Stimulated activated effector memory CD8-positive, alpha-beta T cell treated with anti-CD3 and anti-CD28 coated beads, Interleukin-12 subunit alpha, Interleukin-12 subunit beta, amount 100 ng/mL, for 72 hours (primary cell): ENCODE results near the gene CDC42EP4.
"Not testable (repeated sequence)": the region's sequence is repeated elsewhere in the genome, so short reads cannot be mapped to it uniquely, and the experiment has no call there.

Source experiments
- ATAC-seq: fragments of 150-1000 bp; cut with Tn5 transposase; 2 replicates; pipeline ENCODE4 v1.10.0; 2021
- DNase-seq, 2 donors: peaks; one replicate each; pipeline ENCODE4 v3.0.0; 2021 to 2022; ENCODE audit warnings: low spot score in 2 of 2
- H3K27ac Mint-ChIP-seq: one replicate; pipeline ENCODE4 v1.8.0; 2022; ENCODE audit warnings: mild to moderate bottlenecking, mixed read lengths
- H3K36me3 Mint-ChIP-seq: one replicate; pipeline ENCODE4 v1.8.0; 2022; ENCODE audit warnings: mild to moderate bottlenecking, mixed read lengths
- H3K4me1 Mint-ChIP-seq: one replicate; pipeline ENCODE4 v1.8.0; 2022; ENCODE audit warnings: mixed read lengths
- H3K4me3 Mint-ChIP-seq: one replicate; pipeline ENCODE4 v1.8.0; 2022; ENCODE audit warnings: mild to moderate bottlenecking, mixed read lengths
- H3K9me3 Mint-ChIP-seq: one replicate; pipeline ENCODE4 v1.8.0; 2022; ENCODE audit warnings: mixed read lengths

Gene CDC42EP4

DNA sequence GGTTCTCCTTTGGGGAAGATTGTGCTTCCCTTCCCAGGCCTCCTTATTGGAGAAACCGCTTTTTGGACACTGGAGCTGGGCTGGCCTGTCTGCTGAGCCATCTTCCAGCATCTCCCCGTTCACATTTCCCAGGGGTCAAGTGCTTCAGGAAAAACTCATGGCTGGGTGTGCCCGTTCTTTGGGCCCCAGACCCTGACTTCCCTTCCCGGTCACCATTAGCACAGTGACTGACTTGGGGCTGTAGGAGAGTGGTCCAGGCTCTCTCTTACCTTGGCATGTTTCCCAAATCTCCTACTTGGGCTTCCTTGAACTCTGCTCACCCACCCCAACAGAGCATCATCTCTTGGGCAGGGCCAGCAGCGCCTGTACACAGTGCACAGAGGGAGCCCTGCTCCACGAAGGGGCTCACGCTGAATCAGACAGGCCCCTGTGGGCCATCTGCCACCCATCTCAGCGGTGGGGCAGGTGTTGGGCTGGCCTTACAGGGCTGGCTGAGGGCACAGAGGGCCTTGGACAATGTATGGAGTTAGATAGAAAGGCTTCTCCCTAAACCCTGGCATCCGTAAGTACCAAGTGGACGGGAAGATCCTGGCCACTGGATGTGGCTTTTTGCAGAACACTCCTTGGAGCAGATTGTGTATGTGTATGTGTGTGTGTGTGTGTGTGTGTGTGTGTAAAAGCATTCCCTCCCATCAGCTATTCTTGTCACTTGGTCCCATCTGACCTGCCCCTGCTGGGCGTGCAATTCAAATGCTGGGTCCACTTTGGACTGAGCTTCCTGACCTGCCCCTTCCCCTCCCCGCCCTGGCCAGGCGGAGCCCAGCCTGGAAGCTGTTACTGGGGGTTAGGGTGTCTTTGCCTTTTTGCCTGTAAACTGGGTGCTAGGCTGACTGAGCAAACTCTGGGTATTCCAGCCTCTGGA lies 24.9 kb upstream of the CDC42EP4 start:
- no peaks in the 10 kb centered on the region for H3K36me3 Mint-ChIP-seq
- no peaks in the 10 kb centered on the region for H3K9me3 Mint-ChIP-seq
- H3K4me3 Mint-ChIP-seq, result no peak overlapping the region
- no peak overlapping the region for H3K27ac Mint-ChIP-seq
- DNase-seq, result no peak
- no peak for ATAC-seq
- no peaks in the 10 kb centered on the region for H3K4me1 Mint-ChIP-seq

DNA sequence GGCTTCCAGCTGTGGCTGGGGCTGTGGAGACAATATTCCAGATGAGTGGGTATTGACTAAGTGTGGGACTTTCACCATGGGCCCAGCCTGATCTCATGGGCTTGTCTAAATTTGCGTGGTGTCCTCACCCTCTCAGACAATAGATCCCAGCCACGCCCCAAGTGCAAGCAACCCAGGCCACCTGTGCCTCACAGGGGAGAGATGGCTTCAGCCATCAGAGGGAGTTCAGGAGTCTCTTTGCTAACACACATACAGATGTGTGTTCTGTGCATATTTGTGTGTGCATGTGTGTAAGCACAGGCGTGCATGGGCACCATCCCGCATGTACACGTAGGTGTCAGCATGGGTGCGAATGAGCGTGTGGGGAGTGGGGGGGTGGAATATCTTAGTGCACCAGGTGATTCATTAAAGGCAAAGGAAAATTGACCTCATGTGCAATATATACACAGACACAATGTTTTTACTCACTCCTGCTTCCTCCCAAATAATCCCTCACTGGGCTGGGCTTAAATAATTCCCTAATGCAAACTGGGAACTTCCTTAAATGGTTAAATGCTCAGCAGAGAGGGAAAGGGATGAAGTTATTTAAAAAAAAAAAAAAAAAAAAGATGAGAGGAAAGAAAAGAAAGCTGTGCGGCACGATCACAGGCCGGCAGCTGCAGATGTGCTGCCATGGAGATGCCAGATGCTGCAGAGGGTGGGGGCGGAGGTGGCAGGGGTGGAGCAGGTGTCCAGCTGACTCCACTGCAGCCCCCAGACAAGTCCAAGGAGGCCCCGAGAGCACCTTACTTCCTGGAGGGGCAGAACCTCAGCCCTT lies 24.0 kb upstream of the CDC42EP4 start:
- no peaks in the 10 kb centered on the region for H3K4me1 Mint-ChIP-seq
- no peaks in the 10 kb centered on the region for H3K36me3 Mint-ChIP-seq
- H3K9me3 Mint-ChIP-seq, result no peaks in the 10 kb centered on the region
- no peak for DNase-seq
- no peak overlapping the region for H3K4me3 Mint-ChIP-seq
- no peak overlapping the region for H3K27ac Mint-ChIP-seq
- ATAC-seq, result no peak

DNA sequence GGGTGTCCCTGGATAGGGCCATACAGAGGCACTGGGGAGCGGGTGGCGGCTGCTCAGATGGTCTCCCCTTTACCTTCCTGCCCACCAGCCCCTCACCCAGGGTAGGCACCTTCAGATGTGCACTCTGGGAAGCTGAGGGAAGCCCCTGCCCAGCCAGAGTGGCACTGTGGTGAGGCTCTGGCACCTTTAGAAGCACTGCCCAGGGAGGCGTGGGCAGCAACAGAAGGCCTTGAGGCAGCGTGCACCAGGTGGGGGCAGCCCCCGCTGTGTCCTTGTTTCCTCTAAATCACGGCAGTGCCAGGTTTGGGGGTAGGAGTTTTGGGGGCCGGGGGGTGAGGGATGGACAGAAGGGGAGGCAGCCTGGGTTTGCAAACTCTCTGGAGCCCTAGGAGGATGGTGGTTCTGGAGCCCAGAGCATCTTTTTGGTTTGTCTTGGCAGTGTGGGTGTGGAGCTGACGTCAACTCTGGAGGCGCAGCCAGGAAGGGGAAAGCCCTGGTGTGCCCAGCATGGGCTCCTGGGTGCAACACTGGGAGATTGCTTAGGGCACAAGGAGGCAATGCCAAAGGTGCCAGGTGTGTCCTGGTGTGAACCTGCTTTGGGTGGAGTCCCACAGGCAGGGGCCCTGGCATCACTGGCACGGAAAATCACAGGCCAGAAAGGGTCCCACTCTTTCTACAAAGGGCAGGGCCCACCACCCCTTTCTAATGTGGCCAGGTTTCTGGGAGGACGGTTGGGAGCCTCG lies 23.1 kb upstream of the CDC42EP4 start:
- Mint-ChIP-seq H3K4me3 (no peak overlapping the region), H3K36me3 (no peaks in the 10 kb centered on the region), H3K4me1 (no peaks in the 10 kb centered on the region), H3K9me3 (no peaks in the 10 kb centered on the region), H3K27ac (no peak overlapping the region)
- ATAC-seq, result no peak
- DNase-seq, result no peak

DNA sequence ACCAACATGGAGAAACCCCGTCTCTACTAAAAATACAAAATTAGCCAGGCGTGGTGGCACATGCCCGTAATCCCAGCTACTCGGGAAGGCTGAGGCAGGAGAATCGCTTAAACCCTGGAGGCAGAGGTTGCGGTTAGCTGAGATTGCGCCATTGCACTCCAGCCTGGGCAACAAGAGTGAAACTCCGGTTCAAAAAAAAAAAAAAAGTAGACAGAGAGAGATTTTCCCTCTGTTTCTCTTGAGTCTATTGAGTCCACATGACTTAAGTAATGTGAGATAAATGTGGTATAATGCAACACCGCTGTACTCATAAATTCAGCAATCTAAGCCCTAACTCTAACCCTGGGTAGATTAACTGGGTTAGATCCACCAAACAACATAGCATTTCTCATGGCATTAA lies 21.6 kb upstream of the CDC42EP4 start:
- not testable (repeated sequence) for H3K4me1 Mint-ChIP-seq, ATAC-seq, H3K9me3 Mint-ChIP-seq, DNase-seq, H3K27ac Mint-ChIP-seq, H3K4me3 Mint-ChIP-seq, H3K36me3 Mint-ChIP-seq

DNA sequence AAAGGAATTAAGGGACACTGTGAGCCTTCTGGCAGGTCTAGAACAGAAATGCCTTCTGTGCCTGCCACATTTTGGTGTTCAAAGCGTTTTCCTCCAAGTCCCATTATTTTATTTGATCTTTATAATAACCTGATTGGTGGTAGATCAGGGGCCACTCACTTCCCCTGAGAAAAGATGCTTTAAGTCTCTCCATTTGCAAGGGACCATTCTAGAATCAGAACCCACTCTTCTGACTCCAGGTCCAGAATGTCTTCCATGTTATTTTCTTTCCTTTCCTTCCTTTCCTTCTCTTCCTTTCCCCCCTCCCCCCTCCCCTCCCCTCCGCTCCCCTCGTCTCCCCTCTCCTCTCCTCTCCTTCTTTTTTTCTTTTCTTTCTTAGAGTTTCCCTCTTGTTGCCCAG lies 19.3 kb upstream of the CDC42EP4 start:
- Mint-ChIP-seq H3K4me3 (no peak overlapping the region), H3K4me1 (no peaks in the 10 kb centered on the region), H3K27ac (no peak overlapping the region), H3K9me3 (no peaks in the 10 kb centered on the region), H3K36me3 (no peaks in the 10 kb centered on the region)
- ATAC-seq (no peak), DNase-seq (no peak)

DNA sequence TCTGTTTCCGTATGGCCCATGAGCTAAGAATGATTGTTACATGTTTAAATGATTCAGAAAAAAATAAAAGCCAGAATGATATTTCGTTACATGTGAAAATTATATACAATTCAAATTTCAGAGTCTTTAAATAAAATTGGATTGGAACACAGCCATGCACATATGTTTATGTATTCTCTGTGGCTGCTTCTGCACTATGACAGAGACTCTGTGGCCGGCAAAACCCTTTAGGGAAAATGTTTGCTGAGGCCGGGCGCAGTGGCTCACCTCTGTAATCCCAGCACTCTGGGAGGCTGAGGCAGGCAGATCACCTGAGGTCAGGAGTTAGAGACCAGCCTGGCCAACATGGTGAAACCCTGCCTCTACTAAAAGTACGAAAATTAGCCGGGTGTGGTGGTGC lies 15.9 kb upstream of the CDC42EP4 start:
- DNase-seq (no peak), ATAC-seq (no peak)
- Mint-ChIP-seq H3K4me1 (no peaks in the 10 kb centered on the region), H3K36me3 (no peaks in the 10 kb centered on the region), H3K9me3 (no peaks in the 10 kb centered on the region), H3K27ac (no peak overlapping the region), H3K4me3 (no peak overlapping the region)

DNA sequence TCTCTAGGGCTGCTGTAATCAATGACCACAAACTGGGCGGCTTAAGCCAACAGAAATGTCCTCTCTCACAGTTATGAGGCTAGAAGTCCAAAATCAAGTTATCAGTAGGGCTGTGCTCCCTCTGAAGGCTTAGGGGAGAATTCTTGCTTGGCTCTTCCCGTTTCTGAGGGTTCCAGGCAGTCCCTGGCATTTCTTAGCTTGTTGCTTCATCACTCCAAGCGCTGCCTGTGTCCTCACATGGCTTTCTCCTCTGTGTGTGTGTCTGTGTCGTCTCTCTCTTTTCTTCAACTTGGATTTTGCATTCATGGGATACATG lies 13.7 kb upstream of the CDC42EP4 start:
- Mint-ChIP-seq H3K4me3 (no peak overlapping the region), H3K9me3 (no peaks in the 10 kb centered on the region), H3K36me3 (no peaks in the 10 kb centered on the region), H3K27ac (no peak overlapping the region), H3K4me1 (no peaks in the 10 kb centered on the region)
- DNase-seq (no peak), ATAC-seq (no peak)

DNA sequence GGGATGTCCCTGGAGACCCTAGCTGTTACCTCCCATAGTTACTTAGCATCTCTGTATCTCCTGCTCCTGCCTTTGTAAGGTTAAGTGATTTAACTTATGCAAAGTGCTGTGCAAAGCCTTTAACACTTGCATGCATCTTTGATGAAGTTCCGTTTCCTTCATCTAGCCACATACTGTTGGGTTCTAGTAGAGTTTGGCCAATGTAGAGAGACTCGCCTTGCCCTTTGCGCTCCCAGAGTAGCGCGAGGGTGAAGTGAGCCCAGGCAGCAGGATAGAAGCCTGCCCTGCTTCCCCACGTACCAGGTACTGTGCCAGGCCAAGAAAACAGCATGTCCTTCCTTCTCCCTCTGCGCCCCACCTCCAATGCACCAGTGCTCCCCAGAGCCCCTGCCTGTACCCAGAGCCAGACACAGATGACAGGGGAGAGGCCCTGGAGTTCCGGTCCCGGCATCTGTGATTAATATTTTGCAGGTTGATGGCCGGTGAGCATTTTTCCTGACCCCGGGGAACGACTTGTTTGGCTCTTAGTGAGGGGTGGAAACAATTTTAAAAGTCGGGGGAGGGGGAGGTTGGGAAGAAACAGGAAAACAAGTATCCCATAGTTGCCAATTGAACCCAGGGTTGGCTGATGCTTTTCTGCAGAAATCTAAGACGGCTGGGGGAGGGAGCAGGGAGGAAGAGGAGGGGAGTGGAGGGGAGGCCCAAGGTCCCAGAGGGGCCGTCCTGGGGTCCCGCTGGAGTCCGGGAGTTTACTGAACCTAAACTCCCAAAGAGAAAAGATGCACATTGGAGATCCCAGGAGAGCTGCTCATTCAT lies 13.1 kb upstream of the CDC42EP4 start:
- no peaks in the 10 kb centered on the region for H3K36me3 Mint-ChIP-seq
- no peak for ATAC-seq
- H3K27ac Mint-ChIP-seq, result no peak overlapping the region

DNA sequence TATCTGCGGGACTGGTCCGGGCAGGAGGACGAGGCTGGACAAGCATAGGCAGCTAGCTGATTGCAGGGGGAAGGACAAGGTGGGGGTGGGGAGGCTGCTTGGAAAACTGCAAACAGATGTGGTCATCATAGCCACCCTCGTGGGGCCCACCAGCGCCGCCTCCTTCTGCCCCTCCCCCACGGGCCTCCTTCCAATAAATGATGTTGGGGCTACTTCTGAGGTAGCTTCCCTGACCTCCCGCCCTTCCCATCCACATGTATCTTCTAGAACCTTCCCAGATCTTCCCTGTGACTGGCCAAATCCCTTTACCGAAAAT lies 12.3 kb upstream of the CDC42EP4 start:
- DNase-seq (no peak), ATAC-seq (no peak)
- Mint-ChIP-seq H3K4me3 (no peak overlapping the region), H3K4me1 (no peaks in the 10 kb centered on the region), H3K36me3 (no peaks in the 10 kb centered on the region), H3K27ac (no peak overlapping the region), H3K9me3 (no peaks in the 10 kb centered on the region)

More for the DNA sequence above, 13.1 kb upstream of the CDC42EP4 start:
- no peak for DNase-seq
- Mint-ChIP-seq H3K9me3 (no peaks in the 10 kb centered on the region), H3K4me3 (no peak overlapping the region), H3K4me1 (no peaks in the 10 kb centered on the region)

DNA sequence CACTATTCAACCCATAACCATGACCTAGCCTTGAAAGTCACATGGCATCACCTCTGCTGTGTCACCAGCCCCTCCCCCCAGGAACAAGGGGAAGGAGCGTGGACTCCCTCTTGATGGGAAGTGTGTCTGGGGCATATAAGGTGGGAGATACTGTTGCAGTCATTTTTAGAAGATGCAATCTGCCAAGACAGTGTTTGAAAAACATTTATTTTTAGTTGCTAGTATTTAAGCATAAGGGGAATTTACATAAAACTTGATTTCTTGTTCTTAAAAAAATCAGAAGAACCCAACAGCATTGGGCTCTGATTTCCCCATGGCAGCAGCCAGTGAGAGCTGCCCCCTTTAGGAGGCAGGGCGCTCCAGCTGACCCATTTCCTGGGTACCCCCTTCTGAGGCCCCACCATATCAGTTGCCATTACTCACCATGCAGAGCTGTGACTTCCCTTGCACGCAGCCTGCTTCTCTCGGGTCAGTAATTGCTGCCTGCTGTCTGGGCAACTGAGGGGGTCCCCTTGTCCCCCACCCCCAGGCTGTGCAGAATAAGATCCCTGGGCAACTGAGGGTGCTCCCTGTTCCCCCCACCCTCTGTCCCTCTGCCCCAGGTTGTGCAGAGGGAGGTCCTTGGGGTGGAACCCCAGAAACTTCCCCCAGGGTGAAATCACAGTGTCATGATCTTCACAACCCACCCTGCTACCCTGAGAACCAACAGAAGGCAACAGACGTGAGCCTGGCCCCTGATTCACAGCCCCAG lies 11.8 kb upstream of the CDC42EP4 start:
- DNase-seq, result no peak
- no peak overlapping the region for H3K27ac Mint-ChIP-seq
- ATAC-seq, result no peak
- no peaks in the 10 kb centered on the region for H3K9me3 Mint-ChIP-seq
- no peaks in the 10 kb centered on the region for H3K4me1 Mint-ChIP-seq
- H3K4me3 Mint-ChIP-seq, result no peak overlapping the region
- no peaks in the 10 kb centered on the region for H3K36me3 Mint-ChIP-seq

DNA sequence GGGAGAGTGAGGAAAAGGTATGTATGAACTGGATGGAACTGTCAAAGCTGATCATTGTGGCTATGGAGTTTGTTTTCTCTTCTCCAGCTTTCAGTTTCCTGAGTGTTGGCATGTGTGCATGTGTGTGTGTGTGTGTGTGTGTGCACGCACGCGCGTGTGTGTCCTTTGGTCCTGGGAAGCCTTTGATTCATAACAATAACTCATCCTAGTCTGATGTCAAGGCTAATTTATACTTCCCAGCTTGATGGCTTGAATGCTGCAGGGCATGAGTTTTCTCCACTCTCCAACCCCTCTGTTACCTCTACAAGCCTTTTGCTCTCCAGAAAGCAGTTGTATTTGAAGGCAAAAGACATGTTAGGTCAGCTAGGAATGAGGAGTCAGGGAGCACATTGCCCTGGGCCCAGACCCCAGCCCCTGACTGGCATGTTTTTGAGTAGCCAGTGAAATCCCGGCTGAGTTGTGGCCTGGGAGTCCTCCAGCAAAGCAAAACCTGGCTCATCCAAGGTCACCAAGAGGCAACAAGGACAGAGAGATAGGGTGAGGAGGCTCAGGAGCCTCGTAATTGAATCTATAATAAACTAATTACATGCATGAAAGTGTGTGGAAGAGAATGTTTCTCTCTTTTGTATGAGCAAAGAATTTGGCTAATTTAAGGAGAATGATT lies 8.9 kb upstream of the CDC42EP4 start:
- Mint-ChIP-seq H3K4me3 (no peak overlapping the region), H3K27ac (no peak overlapping the region), H3K4me1 (no peaks in the 10 kb centered on the region), H3K36me3 (no peaks in the 10 kb centered on the region), H3K9me3 (no peaks in the 10 kb centered on the region)
- DNase-seq (no peak), ATAC-seq (no peak)

DNA sequence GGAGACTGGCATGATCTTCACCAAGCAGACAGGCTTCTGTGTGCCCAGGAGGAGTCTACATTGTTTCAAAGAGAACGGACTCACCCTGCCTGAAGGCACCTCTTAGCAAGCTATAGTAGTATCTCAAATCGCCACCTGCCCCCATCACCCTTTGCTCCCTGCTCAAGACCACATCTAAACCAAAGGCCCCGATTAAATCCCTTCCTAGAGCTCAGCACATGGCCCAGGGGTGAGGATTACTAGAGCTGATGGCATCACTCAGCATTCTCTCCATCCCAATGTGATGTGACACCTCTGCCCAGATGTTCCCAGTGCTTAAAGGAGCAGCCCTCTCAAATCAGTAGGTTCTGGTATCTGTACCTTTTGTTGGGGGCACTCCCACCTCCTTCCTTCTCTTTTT lies 8.0 kb upstream of the CDC42EP4 start:
- DNase-seq (no peak), ATAC-seq (no peak)
- Mint-ChIP-seq H3K36me3 (no peaks in the 10 kb centered on the region), H3K4me1 (no peaks in the 10 kb centered on the region), H3K4me3 (no peak overlapping the region), H3K9me3 (no peaks in the 10 kb centered on the region), H3K27ac (no peak overlapping the region)

DNA sequence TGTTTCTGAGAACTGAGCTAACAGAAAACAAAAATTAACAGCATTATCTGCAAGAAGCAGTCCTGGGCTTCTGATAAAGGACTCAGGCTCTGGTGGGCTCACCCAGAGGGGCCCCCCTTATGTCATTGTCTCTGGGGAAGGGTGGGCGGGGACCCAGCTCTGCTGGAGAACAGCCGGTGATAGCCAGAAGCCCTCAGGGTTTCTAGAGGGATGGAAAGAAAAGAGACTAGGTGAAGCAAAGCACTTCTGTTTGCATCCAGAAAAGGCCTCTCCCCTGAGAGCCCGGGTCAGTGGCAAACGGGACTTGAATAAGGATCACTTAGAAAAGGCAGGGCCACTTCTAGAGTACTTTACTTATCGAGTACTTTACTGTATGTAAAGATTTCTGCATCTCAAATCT lies 7.0 kb upstream of the CDC42EP4 start:
- DNase-seq (no peak), ATAC-seq (no peak)
- H3K4me1 Mint-ChIP-seq, result no peaks in the 10 kb centered on the region
- H3K27ac Mint-ChIP-seq, result no peak overlapping the region
- H3K36me3 Mint-ChIP-seq, result no peaks in the 10 kb centered on the region
- H3K9me3 Mint-ChIP-seq, result no peaks in the 10 kb centered on the region
- H3K4me3 Mint-ChIP-seq, result no peak overlapping the region

DNA sequence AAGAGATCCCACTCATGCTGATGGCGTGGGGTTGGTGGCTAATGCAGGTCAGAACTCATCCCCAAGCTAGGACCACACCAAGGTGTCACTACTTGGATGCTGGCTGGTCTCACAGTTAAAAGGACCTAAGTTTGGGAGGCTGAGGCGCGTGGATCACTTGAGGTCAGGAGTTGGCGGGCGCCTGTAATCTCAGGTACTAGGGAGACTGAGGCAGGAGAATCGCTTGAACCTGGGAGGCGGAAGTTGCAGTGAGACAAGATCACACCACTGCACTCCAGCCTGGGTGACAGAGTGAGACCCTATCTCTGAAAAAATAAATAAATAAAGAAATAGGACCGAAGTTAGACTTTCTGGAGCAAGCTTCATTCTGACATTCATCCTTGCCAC lies 6.6 kb upstream of the CDC42EP4 start:
- H3K27ac Mint-ChIP-seq, result no peak overlapping the region
- H3K4me1 Mint-ChIP-seq, result no peaks in the 10 kb centered on the region
- H3K9me3 Mint-ChIP-seq, result no peaks in the 10 kb centered on the region
- no peak overlapping the region for H3K4me3 Mint-ChIP-seq
- DNase-seq (no peak), ATAC-seq (no peak)
- no peaks in the 10 kb centered on the region for H3K36me3 Mint-ChIP-seq
